GM12892 (cell line): ENCODE results near the gene ZNF407.

Experiments used
- DNase-seq: peaks from one replicate; pipeline ENCODE4 v3.0.0; 2011; ENCODE audit not compliant: insufficient read length
- FAIRE-seq: peaks from 2 replicates; lab custom pipeline; 2011; peaks lifted over from hg19 to GRCh38; lab: Jason Lieb, UNC
- POLR2A ChIP-seq: IDR thresholded peaks from 2 replicates; pipeline ENCODE4 v1.6.1; 2011; ENCODE audit warnings: low read depth, low read length, control low read depth
- POLR2AphosphoS5 ChIP-seq: IDR thresholded peaks from 2 replicates; pipeline ENCODE4 v1.6.1; 2011; ENCODE audit warnings: low read depth, low read length, control low read depth
- TAF1 ChIP-seq: IDR thresholded peaks from 2 replicates; pipeline ENCODE4 v1.6.1; 2011; ENCODE audit warnings: low read depth, mild to moderate bottlenecking, control low read depth, low read length, borderline replicate concordance

The ZNF407 gene

DNA sequence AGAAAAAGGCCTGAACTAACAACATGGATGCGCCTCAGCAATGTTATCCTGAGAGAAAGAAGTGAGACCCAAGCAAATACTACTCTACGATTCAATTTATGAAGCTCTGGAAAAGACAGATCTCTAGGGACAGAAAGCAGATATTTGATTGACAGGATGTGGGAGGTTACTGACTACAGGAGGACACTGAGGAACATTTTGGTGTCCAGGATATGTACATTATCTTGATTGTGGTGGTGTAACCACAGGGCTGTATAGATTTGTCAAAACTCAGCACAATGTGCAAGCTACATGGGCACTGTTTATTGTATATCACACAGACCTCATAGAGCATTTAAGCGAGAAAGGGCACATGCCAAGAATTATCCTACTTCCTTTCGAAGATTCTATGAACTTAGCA lies 391.5 kb downstream of the ZNF407 start:
- DNase-seq (no peak), FAIRE-seq (peak; percentile 9)
- TF ChIP-seq POLR2A (no peak), POLR2AphosphoS5 (no peak), TAF1 (no peak)

DNA sequence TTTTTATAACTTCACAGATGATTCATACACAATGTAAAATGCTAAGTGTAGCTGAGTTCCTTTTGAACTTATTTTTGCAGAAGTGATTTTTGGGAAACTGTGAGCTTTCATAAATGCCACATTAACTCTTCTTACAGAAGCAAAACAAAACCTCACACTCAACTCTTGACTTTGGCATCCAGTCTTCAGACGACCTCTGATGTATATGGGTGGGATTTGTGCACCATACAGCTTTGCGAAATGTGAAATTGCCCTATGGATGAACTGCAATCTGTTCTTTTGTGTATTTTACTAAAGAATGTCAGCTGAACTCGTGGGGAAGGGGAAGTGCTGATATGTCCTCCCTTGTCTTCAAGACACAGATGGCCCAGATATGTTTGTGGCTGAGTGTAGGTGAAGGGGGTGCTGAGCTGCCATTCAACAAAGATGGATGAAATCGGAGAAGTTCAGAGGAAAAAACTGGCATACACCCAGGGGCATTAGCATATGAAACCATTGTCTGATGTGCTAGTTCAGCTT lies 393.0 kb downstream of the ZNF407 start:
- DNase-seq (no peak), FAIRE-seq (no peak)
- TF ChIP-seq POLR2AphosphoS5 (no peak), POLR2A (no peak)

DNA sequence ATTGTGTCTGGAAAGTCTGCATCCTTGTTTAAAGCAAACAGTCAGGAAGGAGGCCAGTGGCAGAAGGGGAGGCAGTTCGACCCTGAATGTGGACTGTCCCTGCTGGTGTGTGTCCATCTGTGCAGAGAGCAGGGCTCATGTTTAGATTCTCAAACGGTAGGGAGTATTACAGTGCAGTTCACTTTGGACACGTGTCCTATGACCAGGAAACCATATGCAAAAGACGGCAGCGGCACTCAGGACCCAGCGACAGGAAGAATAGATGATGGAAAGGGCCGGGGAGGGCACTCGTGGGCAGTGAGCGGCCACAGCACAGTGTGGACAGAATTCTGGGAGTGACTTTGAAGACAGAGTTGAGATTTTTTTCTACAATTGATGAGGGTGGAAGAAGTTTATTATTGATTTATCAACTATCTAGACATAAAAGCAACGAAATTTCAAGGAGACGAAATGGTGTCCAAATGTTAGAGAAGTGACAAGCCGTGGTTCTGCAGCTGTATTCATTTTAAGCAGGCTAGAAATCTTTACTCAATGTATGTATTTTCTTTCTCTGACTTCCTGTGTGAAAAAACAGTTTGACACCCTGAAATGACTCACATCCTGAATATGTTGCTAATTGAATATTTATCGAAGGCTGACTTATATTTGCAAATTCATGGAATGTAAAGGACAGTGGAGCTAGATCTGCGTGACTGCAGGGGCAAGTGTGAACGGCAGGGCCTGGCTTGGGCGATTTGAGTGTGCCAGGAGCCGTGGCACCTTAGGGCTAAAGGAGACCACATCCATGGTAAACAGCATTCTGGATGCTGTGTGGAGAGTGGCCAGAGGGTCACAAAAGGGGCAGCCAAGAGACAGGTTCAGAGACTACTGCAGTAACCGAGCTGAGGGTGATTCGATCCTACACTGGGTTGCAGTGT lies 397.1 kb downstream of the ZNF407 start:
- peak; percentile 65 for FAIRE-seq
- TF ChIP-seq POLR2A (peak; percentile 61; the same call in 1 of the 2 replicates), TAF1 (0 out of 2 replicates have a peak, but pooled peaks have one; percentile 48), POLR2AphosphoS5 (peak; percentile 54; the same call in 1 of the 2 replicates)
- no peak for DNase-seq

DNA sequence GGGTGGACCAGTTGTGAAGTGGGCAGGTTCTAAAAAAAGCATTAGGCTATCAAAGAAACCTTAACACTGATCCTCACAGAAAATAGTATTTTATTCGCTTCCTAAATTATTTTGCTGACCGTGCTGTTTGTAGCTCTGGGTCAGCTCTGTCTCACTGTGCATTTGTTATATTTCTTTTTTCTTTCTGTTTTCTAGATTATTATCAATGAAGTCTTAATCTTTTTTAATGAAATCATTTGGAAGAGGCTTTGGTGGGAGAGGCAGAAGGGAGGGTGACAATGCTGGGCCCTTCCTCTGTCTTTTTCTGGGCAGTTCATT lies 397.7 kb downstream of the ZNF407 start:
- no peak for DNase-seq
- TF ChIP-seq POLR2A (no peak), TAF1 (no peak), POLR2AphosphoS5 (no peak)
- FAIRE-seq: no peak

DNA sequence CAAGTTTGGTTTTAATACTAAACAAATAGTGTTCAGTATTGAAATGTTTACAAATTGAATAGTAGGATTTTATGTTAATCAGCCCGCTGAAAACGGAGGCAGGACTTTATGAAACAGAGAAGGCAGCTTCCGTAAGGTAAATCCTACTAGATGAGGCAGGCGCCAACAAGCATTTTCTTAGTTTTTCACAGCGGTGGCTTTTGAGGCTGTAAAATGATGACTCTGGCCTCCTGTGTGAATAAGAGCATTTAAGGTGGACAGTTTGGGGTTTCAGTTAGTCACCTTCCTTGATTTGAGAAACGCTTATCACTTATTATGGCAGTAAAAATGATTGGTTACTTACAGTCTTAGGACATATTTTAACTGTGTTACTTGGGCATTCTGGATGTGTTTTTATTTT lies 398.4 kb downstream of the ZNF407 start:
- peak; percentile 17 for FAIRE-seq
- DNase-seq: no peak
- TF ChIP-seq POLR2A: no peak
- TF ChIP-seq POLR2AphosphoS5: no peak
- no peak for TF ChIP-seq TAF1

DNA sequence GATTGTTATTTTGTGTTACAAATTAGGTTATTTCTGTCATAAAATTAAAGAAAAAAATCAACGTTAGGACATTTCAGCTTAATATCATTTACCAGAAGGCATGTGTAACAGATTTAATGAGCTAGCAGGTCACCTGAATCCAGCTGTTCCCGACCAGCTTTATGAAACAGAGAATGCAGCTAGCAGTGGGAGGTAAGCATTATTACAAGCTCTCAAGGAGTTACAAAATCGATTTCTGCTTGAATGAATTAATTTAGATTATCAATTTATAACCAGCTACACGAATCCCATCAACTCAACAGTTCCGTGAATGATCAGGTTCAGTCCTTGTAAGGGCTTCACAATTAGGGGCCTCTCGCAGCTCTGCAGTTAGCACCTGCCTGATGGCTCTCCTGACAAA lies 399.3 kb downstream of the ZNF407 start:
- no peak for TF ChIP-seq POLR2AphosphoS5
- TF ChIP-seq POLR2A: no peak
- TF ChIP-seq TAF1: no peak
- FAIRE-seq: no peak
- no peak for DNase-seq

DNA sequence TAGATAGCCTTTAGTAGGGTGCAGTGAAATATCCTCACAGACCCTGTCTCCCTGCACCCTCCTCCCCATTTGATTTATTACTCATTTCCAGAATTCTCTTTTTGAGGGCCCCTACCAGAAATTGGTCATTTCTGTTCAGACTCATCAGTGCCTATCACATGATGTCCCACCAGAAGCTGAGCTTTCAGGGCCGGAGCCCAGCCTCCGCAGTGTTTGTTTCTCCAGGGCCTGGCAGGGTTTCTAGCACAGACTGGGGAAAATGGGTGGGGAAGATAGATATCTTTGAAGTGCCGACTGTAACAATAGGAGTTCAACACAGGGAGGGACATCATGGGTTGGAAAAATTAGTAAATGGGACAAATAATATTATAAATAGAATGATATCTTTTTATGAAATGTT lies 403.2 kb downstream of the ZNF407 start:
- FAIRE-seq (no peak), DNase-seq (no peak)
- no peak for TF ChIP-seq POLR2A
- no peak for TF ChIP-seq POLR2AphosphoS5
- TF ChIP-seq TAF1: no peak

DNA sequence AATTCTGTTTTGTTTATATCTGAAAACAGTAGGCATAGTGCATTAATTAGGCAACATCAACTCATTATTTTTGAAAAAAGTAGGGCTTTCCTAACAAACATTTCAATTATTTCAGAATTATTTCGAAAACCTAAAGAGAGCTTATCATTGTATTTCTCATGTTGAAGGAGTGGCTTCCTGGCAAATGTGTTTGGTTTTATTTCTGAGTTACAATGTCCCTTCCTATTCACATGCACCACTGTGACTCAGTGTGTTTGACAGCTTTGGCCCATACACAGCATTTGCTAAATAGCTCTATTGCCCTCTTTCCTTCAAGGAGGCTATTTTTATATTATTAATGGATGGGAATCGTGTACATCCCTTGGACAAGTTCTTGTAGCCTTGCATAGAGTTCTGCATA lies 405.4 kb downstream of the ZNF407 start:
- no peak for FAIRE-seq
- no peak for DNase-seq
- TF ChIP-seq TAF1 (no peak), POLR2AphosphoS5 (no peak), POLR2A (no peak)

DNA sequence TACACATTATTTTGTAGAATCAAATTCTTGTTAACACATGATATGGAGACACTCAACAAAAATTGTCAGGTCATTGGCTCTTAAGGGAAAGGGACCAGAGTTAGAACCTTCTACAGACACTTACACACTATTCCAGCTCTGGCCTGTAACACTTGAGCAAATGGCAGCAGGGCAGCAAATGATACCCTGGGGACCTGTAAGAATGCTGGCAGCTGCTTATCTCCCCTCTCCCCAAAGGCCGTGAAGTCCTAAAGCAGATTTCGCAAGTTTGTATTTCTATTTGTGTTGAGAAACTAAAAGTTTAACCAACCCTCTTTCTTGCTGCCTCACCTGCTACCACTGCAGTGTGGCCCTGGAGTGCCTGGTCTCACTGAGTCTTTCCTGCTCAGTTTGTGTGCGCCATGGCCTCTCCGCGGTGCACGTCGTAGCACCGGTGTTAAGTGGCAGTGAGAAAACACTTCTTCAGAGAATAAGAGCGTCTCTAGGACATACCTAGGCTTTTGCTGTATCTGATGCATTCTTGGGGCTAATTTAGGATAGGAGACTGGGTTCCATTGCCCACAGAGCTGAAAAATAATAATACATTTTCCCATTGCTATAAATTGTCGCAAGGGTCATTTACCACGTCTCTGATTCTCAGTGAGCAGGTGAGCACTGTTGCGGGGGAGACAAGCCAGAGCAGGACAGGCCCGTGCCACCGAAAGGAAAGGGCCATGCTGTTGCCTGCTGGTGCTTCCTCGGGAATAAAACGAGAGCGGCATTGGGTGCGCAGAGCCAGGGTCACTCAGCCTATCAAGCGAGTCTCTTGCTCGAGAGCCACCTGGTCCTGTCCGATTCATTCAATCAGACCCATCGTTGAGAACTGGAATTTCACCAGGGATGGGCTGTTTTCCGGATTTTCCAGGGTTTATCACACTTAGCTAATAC lies 406.4 kb downstream of the ZNF407 start:
- DNase-seq: no peak
- FAIRE-seq: no peak
- TF ChIP-seq POLR2AphosphoS5 (no peak), TAF1 (no peak), POLR2A (no peak)

DNA sequence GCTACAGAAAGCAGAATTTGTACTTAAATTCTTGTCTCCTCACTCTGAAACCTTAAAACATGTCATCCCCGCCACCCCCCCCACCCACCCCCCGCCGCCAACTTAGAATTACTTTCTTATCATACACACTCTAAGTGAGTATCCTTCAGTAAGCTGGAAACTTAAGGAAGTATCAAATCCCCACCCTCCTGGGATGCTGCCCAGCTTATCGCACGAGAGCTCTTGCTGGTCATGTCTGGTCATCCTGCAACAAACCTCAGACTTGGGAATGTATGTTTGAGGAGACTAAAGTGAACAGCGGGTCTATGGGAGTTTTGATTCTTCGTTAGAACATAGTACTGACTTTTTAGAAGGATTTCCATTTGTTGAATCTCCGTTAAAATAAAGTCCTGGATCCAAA lies 408.0 kb downstream of the ZNF407 start:
- no peak for TF ChIP-seq TAF1
- TF ChIP-seq POLR2AphosphoS5: no peak
- no peak for TF ChIP-seq POLR2A
- no peak for FAIRE-seq
- DNase-seq: no peak

DNA sequence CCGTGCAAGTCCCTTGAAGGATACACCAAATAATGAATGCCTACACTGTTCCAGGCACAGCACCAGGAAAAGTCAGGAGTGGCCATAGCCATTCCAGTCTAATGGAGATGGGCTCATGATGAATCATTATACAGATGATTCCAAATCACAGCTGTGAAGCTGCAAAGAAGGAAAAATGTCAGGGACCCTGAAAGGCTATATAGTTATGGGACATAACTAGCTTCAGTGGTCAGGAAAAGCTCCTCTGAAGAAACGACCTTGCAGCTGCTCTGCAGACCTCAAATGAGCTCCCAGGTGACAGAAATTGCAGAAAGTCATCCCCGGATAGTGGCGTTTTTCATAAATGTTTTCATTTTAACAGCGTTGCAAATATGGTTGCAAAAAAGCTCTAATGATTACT lies 410.5 kb downstream of the ZNF407 start:
- FAIRE-seq (no peak), DNase-seq (no peak)
- no peak for TF ChIP-seq POLR2A
- no peak for TF ChIP-seq TAF1
- no peak for TF ChIP-seq POLR2AphosphoS5

DNA sequence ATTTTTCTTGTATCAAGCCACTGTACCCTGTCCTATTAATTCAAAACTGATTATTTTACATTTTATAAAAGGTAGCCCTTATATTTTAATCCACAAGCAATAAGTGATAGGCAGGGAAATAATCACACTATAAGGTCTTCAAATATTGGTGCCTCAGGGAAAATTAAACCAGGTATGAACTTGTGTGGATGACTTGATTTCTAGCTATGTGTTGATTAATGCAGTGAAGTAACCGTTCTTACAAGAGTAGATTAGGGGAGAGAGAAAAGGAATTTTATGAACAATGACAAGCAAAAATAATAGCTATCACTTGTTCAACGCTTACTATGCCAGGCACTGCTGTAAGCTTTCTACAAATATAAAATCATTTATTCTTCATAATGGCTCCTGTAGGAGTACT lies 411.6 kb downstream of the ZNF407 start:
- TF ChIP-seq POLR2AphosphoS5 (no peak), TAF1 (no peak), POLR2A (no peak)
- FAIRE-seq (no peak), DNase-seq (no peak)

DNA sequence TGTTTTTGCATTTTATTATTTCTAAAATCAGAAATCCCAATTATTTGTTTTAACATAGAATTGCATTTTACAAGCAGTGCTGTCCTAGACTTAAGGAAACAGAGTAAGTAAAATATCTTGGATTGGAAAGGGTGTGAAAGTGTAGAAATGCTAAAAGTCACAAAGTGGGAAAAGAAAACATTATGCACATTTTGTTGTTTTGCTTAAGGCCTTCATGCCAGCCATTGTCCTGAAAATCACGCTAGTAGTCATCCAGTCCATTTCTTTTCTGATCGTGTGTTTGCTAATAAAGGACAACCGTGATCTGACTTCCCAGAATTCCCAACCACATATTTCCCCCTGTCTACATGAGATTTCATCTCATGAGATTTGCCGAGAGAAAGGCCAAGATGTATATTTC lies 412.2 kb downstream of the ZNF407 start:
- DNase-seq: no peak
- TF ChIP-seq TAF1 (no peak), POLR2AphosphoS5 (no peak), POLR2A (no peak)
- no peak for FAIRE-seq
